ENCODE results near the gene PCNT. TPM values are rescaled to one million over a fixed set of nuclear protein-coding genes. Genes with fewer than 3 reads are reported as not detected.

Gene PCNT
- total and polyA plus RNA-seq, 2 of the 4 experiments (the other 2 are of a cell fraction): 10.0 to 19.4 TPM

GRCh38 chr21:46356494-46357334 lies 32.8 kb downstream of the PCNT start (continued):
- no peak for TF ChIP-seq MAFK (IDR thresholded peaks at IDR 0.05; ENCODE audit: low read depth, low read length)

- in situ Hi-C loops (cut with MboI; ENCODE audit: low sequenced_read_pairs) (no loop called here), intact Hi-C loops (cut with micrococcal nuclease) (no loop called here), dilution Hi-C loops (cut with HindIII; ENCODE audit: low sequenced_read_pairs, unreplicated experiment) (no loop called here)
- Histone ChIP-seq H3K9me3 (ENCODE audit: control insufficient read depth, insufficient read depth, low read length) (no peaks in the 10 kb centered on the region), H4K91ac (ENCODE audit: insufficient read depth, low read depth, low read length) (no peak overlapping the region), H3K9me1 (ENCODE audit: insufficient read depth, low read length) (no peaks in the 10 kb centered on the region; the same call in 1 of the 2 replicates), H3K4ac (ENCODE audit: low read depth, low read length) (no peak overlapping the region), H2BK5ac (ENCODE audit: low read depth, low read length, poor library complexity, severe bottlenecking) (no peak overlapping the region), H2AK9ac (replicated peaks; ENCODE audit: low read depth, low read length, poor library complexity) (no peak overlapping the region), H3K18ac (ENCODE audit: low read depth, low read length) (no peak overlapping the region), H3K36me3 (ENCODE audit: control insufficient read depth, insufficient read depth, low read length) (peaks cover 69% of the 10 kb centered on the region), H2BK15ac (ENCODE audit: low read depth, low read length) (no peak overlapping the region), H3K14ac (replicated peaks; ENCODE audit: low read depth, low read length) (no peak overlapping the region), H3K9ac (ENCODE audit: low read depth, low read length) (no peak overlapping the region), H3K4me1 (ENCODE audit: control insufficient read depth, insufficient read depth, low read length) (no peaks in the 10 kb centered on the region), H4K8ac (ENCODE audit: low read depth in 2 of 2, low read length in 2 of 2) (no peak overlapping the region), H2AFZ (replicated peaks; ENCODE audit: low read length, poor library complexity) (no peak overlapping the region), H3K27me3 (ENCODE audit: control insufficient read depth, insufficient read depth, low read length) (no peaks in the 10 kb centered on the region), H4K20me1 (ENCODE audit: insufficient read depth, low read length) (no peaks in the 10 kb centered on the region; the same call in 1 of the 2 replicates), H3K79me1 (ENCODE audit: low read depth in 1 of 2, low read length in 2 of 2) (peaks cover 0 to 5% of the 10 kb centered on the region in 2 experiments; a peak in 2 of 4 replicates), H3K27ac (ENCODE audit: insufficient read depth, low read length) (no peak overlapping the region), H2BK20ac (ENCODE audit: low read depth, low read length) (no peak overlapping the region), H4K5ac (ENCODE audit: low read depth, low read length) (no peak overlapping the region), H2BK120ac (ENCODE audit: low read depth, low read length) (no peak overlapping the region), H2AK5ac (ENCODE audit: low read depth, low read length) (no peak overlapping the region), H3K4me3 (ENCODE audit: insufficient read depth, low read depth, low read length) (no peak overlapping the region), H3K23ac (ENCODE audit: low read depth, low read length) (no peak overlapping the region), H3K56ac (ENCODE audit: extremely low read depth, insufficient read depth, low read length) (no peak overlapping the region), H3K4me2 (ENCODE audit: low read depth, low read length) (no peak overlapping the region)
- no peak for ATAC-seq (ENCODE audit: low read depth)
- no peak for TF ChIP-seq ELK1 (IDR thresholded peaks at IDR 0.05; ENCODE audit: borderline replicate concordance, low read depth, low read length)
- TF ChIP-seq MAZ (IDR thresholded peaks at IDR 0.05; ENCODE audit: borderline replicate concordance, low read depth, low read length): no peak
- TF ChIP-seq CHD1 (IDR thresholded peaks at IDR 0.05; ENCODE audit: low read depth, low read length): no peak
- no peak for TF ChIP-seq CTCF (conservative IDR thresholded peaks at IDR 0.05; ENCODE audit: low read depth, low read length)
- TF ChIP-seq CEBPB (IDR thresholded peaks at IDR 0.05; ENCODE audit: low read depth, low read length): no peak
- TF ChIP-seq MAFK (IDR thresholded peaks at IDR 0.05; ENCODE audit: low read depth, low read length): no peak
- no peak for TF ChIP-seq FOS (IDR thresholded peaks at IDR 0.05; ENCODE audit: low read depth, low read length)
- no peak for TF ChIP-seq POLR2A (IDR thresholded peaks at IDR 0.05; ENCODE audit: low read depth, low read length)
- TF ChIP-seq NFE2L2 (IDR thresholded peaks at IDR 0.05; ENCODE audit: low read depth, low read length): no peak
- no peak for TF ChIP-seq MXI1 (IDR thresholded peaks at IDR 0.05; ENCODE audit: borderline replicate concordance, low read depth, low read length)
- POLR2A ChIA-PET (ENCODE audit: unreplicated experiment): no interaction called here
- CTCF ChIA-PET: no interaction called here
- no peak for DNase-seq
- BruUV-seq (replicated peaks): no TSS peak
- WGBS, 2 experiments (ENCODE audit: extremely low coverage in 2 of 2, insufficient read length in 1 of 2): 100% methylated on average over 1 of the region's 4 CpGs; no CpG with 5 or more reads in 1 of the 2 experiments
Measured at GRCh38 chr21:46357335-46357604, 33.3 kb downstream of the PCNT start.
